Muscle layer of colon (tissue), 2 donors: ENCODE measurements around the gene GSDMA.

Source experiments
- H3K27ac ChIP-seq: one replicate; pipeline ENCODE4 v1.7.0; 2013; ENCODE audit warnings: low read depth, mild to moderate bottlenecking, low read length, moderate library complexity
- H3K27me3 ChIP-seq, 2 donors: one replicate each; pipeline ENCODE4 v1.7.0; 2013; ENCODE audit warnings: low read length in 2 of 2, mild to moderate bottlenecking in 2 of 2; ENCODE audit not compliant: insufficient read depth in 2 of 2, control insufficient read depth in 1 of 2
- H3K36me3 ChIP-seq: one replicate; pipeline ENCODE4 v1.7.0; 2013; ENCODE audit warnings: mild to moderate bottlenecking, low read length; ENCODE audit not compliant: insufficient read depth
- H3K4me1 ChIP-seq: one replicate; pipeline ENCODE4 v1.7.0; 2013; ENCODE audit warnings: mild to moderate bottlenecking, low read length; ENCODE audit not compliant: insufficient read depth
- H3K4me3 ChIP-seq, 2 donors: one replicate each; pipeline ENCODE4 v1.7.0; 2013; ENCODE audit warnings: low read length in 2 of 2, low read depth in 1 of 2, mild to moderate bottlenecking in 1 of 2, moderate library complexity in 1 of 2
- H3K9ac ChIP-seq: one replicate; pipeline ENCODE4 v1.7.0; 2013; ENCODE audit warnings: low read length
- H3K9me3 ChIP-seq: one replicate; pipeline ENCODE4 v1.7.0; 2013; ENCODE audit warnings: mild to moderate bottlenecking, low read length
- donor health status: abdominal sarcoma.
- donor health status: Adenocarcinoma of cecum.

GSDMA gene

DNA sequence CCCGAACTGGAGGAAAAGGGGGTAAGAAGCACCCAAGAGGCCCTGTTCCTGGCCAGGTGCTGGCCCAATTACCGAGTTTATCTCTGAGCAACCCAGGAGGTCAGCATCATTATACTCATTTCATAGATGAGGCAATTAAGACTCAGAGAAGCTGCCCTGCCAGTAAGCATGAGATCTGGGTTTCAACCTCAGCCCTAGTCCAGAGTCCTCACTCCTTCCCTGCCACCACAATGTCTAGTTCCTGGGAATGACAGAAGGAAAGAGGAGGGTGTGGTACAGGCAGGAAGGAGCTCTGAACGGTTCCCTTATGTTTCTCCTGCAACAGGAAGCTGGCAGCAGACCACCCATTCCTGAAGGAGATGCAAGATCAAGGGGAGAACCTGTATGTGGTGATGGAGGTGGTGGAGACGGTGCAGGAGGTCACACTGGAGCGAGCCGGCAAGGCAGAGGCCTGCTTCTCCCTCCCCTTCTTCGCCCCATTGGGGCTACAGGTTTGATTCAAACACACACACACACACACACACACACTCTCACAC is 7.4 kb downstream of the GSDMA start:
- Histone ChIP-seq H3K36me3 (no peaks in the 10 kb centered on the region), H3K4me3 (no peak overlapping the region), H3K4me1 (peaks cover 4% of the 10 kb centered on the region), H3K9me3 (no peaks in the 10 kb centered on the region), H3K27ac (no peak overlapping the region), H3K27me3 (no peaks in the 10 kb centered on the region), H3K9ac (no peak overlapping the region)

DNA sequence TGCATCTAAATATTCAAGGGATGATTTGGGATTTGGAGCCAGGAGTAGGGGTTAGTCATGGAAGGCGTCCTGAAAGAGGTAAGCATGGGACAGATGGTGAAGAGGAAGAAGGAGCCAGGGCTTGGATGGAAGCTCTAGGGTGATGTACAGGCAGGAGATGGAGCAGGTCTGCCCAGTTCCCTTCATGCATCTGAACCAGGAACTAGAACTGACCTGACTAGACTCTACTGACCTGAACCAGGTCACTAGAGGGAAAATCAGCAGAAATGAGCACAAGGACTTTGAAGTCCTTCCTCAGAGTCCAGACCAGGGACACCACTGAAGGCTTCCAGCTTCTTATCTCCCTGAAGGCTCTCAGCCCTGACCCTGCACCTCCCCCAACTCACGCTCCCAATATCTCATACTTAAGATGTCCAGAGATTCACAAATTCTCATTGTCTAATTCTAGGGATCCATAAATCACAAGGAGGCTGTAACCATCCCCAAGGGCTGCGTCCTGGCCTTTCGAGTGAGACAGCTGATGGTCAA is 8.3 kb downstream of the GSDMA start:
- Histone ChIP-seq H3K9ac (no peak overlapping the region), H3K27ac (no peak overlapping the region), H3K9me3 (no peaks in the 10 kb centered on the region), H3K4me1 (no peaks in the 10 kb centered on the region), H3K4me3 (no peak overlapping the region), H3K27me3 (no peaks in the 10 kb centered on the region), H3K36me3 (no peaks in the 10 kb centered on the region)

DNA sequence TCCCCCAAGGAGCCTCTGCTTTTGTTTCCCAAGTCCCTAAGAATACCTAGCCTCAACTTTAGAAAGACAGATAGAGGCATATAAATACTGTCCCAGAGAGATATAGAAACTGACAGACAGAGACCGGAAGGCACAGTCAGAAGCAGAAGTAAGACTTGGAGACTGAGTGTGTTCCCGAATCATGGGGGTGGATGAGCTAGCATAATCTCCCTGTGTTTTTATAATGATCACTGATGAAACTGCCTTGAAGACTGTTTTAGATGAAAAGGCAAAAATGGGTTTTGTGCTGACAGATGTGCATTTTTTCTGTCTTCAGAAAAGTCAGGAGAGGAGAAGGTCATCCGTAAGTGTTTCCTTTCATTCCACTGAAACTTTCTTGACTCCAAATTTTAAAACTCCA is 9.5 kb downstream of the GSDMA start:
- Histone ChIP-seq H3K9ac (no peak overlapping the region), H3K27ac (no peak overlapping the region), H3K27me3 (no peaks in the 10 kb centered on the region)

DNA sequence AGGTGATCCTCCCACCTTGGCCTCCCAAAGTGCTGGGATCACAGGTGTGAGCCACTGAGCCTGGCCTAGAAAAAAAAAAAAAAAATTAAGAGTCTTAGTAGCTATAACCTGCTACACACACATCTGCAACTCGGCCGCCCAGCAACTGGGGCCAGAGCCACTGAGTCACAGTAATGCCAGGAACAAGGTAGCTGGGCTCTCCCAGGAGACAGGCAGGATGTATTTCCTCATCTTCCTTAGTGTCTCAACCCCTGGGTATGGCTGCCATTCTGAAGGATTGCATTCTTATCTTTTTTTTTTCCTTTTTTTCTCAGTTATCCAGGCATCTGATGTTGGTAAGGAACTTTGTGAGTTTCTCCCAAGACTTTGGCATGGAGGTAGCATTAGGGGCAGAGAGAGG is 10.7 kb downstream of the GSDMA start:
- Histone ChIP-seq H3K36me3 (no peaks in the 10 kb centered on the region), H3K4me1 (no peaks in the 10 kb centered on the region), H3K9ac (no peak overlapping the region), H3K27ac (no peak overlapping the region), H3K4me3 (no peak overlapping the region), H3K27me3 (no peaks in the 10 kb centered on the region), H3K9me3 (no peaks in the 10 kb centered on the region)

More for the DNA sequence above, 9.5 kb downstream of the GSDMA start:
- no peaks in the 10 kb centered on the region for H3K36me3 ChIP-seq
- no peaks in the 10 kb centered on the region for H3K9me3 ChIP-seq
- H3K4me1 ChIP-seq, result no peaks in the 10 kb centered on the region
- no peak overlapping the region for H3K4me3 ChIP-seq

DNA sequence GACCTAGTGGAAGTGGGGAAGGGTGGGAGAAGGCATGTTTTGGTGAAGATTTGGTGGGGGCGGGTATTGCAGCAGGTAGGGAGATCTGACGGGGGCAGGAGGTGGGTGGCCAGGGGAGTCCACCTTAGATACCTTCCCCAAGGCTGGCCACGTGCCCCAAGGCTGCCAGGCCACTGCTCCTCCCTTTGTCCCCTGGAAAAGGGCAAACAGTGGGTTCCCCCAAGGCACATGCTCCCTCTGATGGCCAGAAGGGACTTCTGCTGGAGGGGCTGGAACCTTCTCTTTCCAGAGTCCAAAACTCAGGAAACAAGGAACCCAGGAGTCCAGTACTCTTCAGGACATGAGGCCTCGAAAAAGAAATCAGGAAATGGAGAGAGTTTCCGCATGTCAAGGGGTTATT is 11.6 kb downstream of the GSDMA start:
- Histone ChIP-seq H3K27me3 (no peaks in the 10 kb centered on the region), H3K36me3 (no peaks in the 10 kb centered on the region), H3K27ac (no peak overlapping the region), H3K4me1 (peaks cover 2% of the 10 kb centered on the region), H3K9ac (no peak overlapping the region), H3K4me3 (no peak overlapping the region), H3K9me3 (no peaks in the 10 kb centered on the region)

DNA sequence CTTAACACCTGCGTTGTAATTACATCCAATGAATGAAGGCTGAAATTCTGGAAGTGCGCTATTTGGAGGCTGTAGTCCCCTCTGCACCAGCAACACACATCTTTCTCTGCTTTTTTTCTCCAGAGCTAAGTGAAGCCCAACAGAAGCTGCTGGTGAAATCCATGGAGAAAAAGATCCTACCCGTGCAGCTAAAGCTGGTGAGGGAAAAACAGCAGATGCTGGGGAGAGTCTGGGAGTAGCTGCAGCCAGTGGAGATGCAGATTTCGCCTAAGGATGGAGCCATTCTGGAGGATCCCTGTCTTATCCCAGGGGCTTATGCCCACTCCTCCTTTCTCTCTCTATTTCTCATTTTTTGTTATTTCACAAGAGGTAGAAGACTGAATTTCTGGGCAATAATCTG is 13.0 kb downstream of the GSDMA start:
- Histone ChIP-seq H3K4me1 (peaks cover 7% of the 10 kb centered on the region), H3K4me3 (no peak overlapping the region), H3K9me3 (no peaks in the 10 kb centered on the region), H3K36me3 (no peaks in the 10 kb centered on the region), H3K9ac (no peak overlapping the region), H3K27me3 (no peaks in the 10 kb centered on the region), H3K27ac (no peak overlapping the region)

DNA sequence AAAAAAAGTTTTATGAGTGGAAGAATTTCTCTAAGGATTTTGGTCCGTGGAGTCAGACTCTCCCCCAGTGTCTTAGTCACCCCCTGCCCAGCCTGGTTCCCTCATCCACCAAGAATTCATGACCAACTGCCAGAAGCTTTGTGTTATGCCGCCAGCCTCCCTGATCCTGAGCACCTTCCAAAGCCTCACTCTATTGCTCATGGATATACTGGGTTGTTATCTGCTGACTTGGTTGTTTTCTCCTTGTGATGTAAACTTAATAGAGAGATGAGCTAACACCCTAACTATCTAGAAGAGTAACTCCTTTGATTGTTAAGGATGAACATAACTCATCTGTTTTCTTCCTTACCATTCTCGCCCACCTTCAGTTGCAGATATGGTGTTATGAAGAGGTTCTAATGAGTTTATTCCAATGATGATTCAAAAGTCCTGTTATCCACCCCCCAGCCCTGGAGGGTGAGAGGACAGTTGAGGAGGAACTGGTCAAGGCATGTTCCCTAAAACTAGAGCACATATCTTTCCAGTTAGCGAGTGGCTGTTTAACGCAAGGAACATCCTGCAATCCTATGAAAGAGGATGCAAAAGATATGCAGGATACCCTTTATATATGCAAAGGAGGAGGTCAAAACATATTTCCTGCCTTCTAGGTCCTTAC is 16.3 kb downstream of the GSDMA start:
- no peak overlapping the region for H3K4me3 ChIP-seq
- H3K27me3 ChIP-seq, result no peaks in the 10 kb centered on the region
- H3K36me3 ChIP-seq, result peaks cover under 1% of the 10 kb centered on the region
- no peaks in the 10 kb centered on the region for H3K9me3 ChIP-seq
- H3K27ac ChIP-seq, result no peak overlapping the region
- peaks cover 21% of the 10 kb centered on the region for H3K4me1 ChIP-seq
- H3K9ac ChIP-seq, result no peak overlapping the region

DNA sequence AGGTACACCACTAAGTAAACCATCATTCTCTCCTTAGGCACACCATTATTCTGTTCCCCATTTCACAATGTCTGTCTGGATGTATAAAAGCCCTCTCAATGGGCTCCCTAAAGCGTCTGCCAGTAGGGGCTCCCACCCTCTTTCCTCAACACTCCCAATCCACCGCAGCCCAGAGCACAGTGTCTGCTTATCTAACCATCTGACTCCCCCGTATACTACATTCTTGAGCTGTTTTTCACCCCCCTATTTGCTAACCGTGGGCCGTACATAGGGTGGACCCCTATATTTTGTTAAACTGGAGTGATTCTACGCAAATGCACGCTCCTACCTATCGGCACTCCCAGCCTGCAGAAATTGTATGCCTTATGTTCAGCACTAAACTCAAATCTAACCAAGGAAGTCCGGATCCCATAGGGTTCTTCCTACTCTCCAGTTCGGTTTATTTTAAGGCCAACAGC is 17.1 kb downstream of the GSDMA start:
- Histone ChIP-seq H3K9me3 (no peaks in the 10 kb centered on the region), H3K27me3 (no peaks in the 10 kb centered on the region), H3K9ac (peak overlapping the region; percentile 70), H3K36me3 (peaks cover 9% of the 10 kb centered on the region), H3K27ac (peak overlapping the region; percentile 78), H3K4me3 (peak overlapping the region; percentile 50 to 96), H3K4me1 (peaks cover 21% of the 10 kb centered on the region)

DNA sequence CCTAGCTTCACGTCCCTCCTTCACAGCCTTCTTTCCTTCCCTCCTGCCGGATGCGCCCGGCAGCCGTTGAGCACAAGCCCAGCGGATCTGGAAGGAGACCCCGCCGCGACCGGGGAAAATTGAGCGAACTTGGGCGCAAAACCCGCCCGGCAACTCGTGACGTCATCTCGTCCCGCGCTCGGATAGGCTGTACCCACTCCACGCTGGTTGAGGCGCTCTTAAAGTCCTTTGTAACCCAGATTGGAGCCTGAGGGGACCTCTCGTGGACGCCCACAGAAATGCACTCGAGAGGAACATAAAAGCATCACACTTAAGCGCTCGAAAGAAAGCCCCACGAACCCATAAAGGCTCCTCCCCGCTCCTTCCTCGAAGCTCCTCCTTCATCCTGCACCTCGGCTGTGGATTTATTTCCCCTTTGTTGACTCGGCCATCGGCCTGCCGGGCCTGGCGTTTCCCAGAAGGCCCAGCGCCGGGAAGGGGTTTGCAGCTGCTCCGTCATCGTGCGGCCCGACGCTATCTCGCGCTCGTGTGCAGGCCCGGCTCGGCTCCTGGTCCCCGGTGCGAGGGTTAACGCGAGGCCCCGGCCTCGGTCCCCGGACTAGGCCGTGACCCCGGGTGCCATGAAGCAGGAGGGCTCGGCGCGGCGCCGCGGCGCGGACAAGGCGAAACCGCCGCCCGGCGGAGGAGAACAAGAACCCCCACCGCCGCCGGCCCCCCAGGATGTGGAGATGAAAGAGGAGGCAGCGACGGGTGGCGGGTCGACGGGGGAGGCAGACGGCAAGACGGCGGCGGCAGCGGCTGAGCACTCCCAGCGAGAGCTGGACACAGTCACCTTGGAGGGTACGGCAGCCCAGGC is 17.8 kb downstream of the GSDMA start, which contains the start of gene PSMD3:
TSS of gene PSMD3 (plus strand) at position 457 of the 856 bp plus-strand sequence. CDS start at position 621, 164 bp downstream.
- H3K9me3 ChIP-seq, result no peaks in the 10 kb centered on the region
- H3K27me3 ChIP-seq, result no peaks in the 10 kb centered on the region
- H3K4me3 ChIP-seq, result peak within 1 kb of the TSS; percentile 96
- peaks cover 21% of the 10 kb centered on the region for H3K4me1 ChIP-seq
- peaks cover 15% of the 10 kb centered on the region for H3K36me3 ChIP-seq
- peak within 1 kb of the TSS; percentile 70 for H3K9ac ChIP-seq
- peak within 1 kb of the TSS; percentile 93 for H3K27ac ChIP-seq

DNA sequence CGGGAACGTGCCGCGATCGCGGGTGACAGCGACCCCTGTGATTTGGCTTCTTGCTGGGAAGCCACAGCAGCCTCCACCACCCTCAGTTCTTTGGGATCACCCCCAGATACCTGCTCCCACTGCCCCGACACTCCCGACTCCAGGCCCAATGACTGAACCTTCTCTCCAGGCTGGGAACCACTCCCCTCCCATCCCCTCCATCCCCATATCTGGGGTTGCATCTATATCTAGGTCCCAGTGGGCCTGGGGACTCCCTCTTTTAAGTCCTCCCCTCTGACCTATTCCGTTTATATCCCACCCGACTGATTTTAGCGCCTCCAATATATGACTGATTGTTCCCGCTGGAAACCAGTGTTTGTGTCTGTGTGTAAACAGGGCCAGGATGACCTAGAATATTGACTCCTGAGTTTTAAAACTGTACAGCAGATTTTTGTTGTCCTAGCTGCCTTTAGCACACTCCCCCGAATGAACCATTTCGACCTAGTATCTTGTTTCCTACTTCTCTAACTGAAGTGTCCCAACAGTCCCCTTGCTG is 18.5 kb downstream of the GSDMA start:
- Histone ChIP-seq H3K27me3 (no peaks in the 10 kb centered on the region), H3K9ac (peak overlapping the region; percentile 52), H3K9me3 (no peaks in the 10 kb centered on the region), H3K4me1 (peaks cover 21% of the 10 kb centered on the region), H3K27ac (peak overlapping the region; percentile 93), H3K4me3 (peak overlapping the region; percentile 96), H3K36me3 (peaks cover 22% of the 10 kb centered on the region)

DNA sequence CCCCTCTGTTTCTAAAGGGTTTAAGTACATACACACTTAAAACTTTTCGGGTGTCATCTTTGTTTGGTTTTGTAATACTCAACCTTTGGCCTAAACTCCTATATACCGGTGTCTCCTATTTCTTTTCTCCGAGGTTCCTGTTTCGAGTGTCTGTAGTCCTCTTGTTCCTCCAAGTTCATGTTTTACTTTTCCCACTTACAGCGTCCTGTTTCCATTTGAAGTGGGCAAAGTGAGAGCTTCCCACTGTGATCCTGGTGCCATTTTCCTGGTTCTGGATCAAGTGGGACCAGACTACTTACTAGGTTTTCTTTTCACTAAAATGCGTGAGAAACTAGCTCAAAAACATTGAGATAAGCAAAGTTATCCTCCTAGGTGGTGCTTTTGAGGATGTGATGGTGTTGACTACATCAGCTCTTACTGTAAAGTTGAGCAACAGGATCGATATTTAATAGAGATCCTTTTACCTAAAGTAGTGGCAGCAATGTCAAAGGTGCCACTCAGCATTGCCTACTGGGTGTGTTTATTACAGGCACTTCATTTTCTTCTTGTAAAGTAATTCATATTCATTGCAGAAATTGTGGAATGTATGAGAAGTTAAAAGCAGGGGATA is 19.1 kb downstream of the GSDMA start:
- Histone ChIP-seq H3K27ac (peak overlapping the region; percentile 93), H3K4me3 (peak overlapping the region; percentile 96), H3K4me1 (peaks cover 21% of the 10 kb centered on the region), H3K9ac (peak overlapping the region; percentile 52), H3K36me3 (peaks cover 28% of the 10 kb centered on the region), H3K9me3 (no peaks in the 10 kb centered on the region), H3K27me3 (no peaks in the 10 kb centered on the region)
